ENCODE data around the gene CYP4A22.
"Not testable (repeated sequence)": the region's sequence is repeated elsewhere in the genome, so short reads cannot be mapped to it uniquely, and the experiment has no call there.

The CYP4A22 gene
- total RNA-seq, result 0 reads per million in 2 donors

- DNase-seq, result no peak
Observed at GRCh38 chr1:47137198-47137597, at the start of gene CYP4A22. Gene CYP4A22 (plus strand): TSS chr1:47137441. CDS start chr1:47137486, 45 bp downstream.

GRCh38 chr1:47089356-47089755 is 47.9 kb upstream of the CYP4A22 start:
- peak; percentile 1 for DNase-seq

GRCh38 chr1:47091476-47091875 is 45.8 kb upstream of the CYP4A22 start:
- DNase-seq, result not testable (repeated sequence)

- DNase-seq, result no peak
Observed at GRCh38 chr1:47104816-47105215, 32.4 kb upstream of the CYP4A22 start.

- DNase-seq, result no peak
Observed at GRCh38 chr1:47106792-47107191, 30.4 kb upstream of the CYP4A22 start.

GRCh38 chr1:47107851-47108574 is 29.2 kb upstream of the CYP4A22 start:
- not testable (repeated sequence) for DNase-seq

- not testable (repeated sequence) for DNase-seq
Observed at GRCh38 chr1:47109482-47109881, 27.8 kb upstream of the CYP4A22 start.

GRCh38 chr1:47113178-47113577 is 24.1 kb upstream of the CYP4A22 start:
- no peak for DNase-seq

- DNase-seq, result not testable (repeated sequence)
Observed at GRCh38 chr1:47121039-47121438, 16.2 kb upstream of the CYP4A22 start.

- DNase-seq, result not testable (repeated sequence)
Observed at GRCh38 chr1:47124834-47125233, 12.4 kb upstream of the CYP4A22 start.

GRCh38 chr1:47126997-47127396 is 10.2 kb upstream of the CYP4A22 start:
- not testable (repeated sequence) for DNase-seq

GRCh38 chr1:47128221-47128620 is 9.0 kb upstream of the CYP4A22 start:
- DNase-seq, result no peak

GRCh38 chr1:47128854-47129253 is 8.4 kb upstream of the CYP4A22 start:
- DNase-seq, result not testable (repeated sequence)

- DNase-seq, result not testable (repeated sequence)
Observed at GRCh38 chr1:47129489-47130230, 7.6 kb upstream of the CYP4A22 start.

GRCh38 chr1:47132665-47133064 is 4.6 kb upstream of the CYP4A22 start:
- DNase-seq, result not testable (repeated sequence)

- no peak for DNase-seq
Observed at GRCh38 chr1:47137925-47138615, 829 bp downstream of the CYP4A22 start.

- not testable (repeated sequence) for DNase-seq
Observed at GRCh38 chr1:47140358-47140757, 3.1 kb downstream of the CYP4A22 start.

GRCh38 chr1:47143654-47144053 is 6.4 kb downstream of the CYP4A22 start:
- DNase-seq, result not testable (repeated sequence)

- not testable (repeated sequence) for DNase-seq
Observed at GRCh38 chr1:47146495-47146894, 9.3 kb downstream of the CYP4A22 start.

- no peak for DNase-seq
Observed at GRCh38 chr1:47147047-47147785, 10.0 kb downstream of the CYP4A22 start.

- DNase-seq, result not testable (repeated sequence)
Observed at GRCh38 chr1:47149162-47149561, 11.9 kb downstream of the CYP4A22 start.

GRCh38 chr1:47156457-47156856 is 19.2 kb downstream of the CYP4A22 start:
- DNase-seq, result not testable (repeated sequence)

GRCh38 chr1:47157957-47158356 is 20.7 kb downstream of the CYP4A22 start:
- DNase-seq, result not testable (repeated sequence)
